ENCODE measurements around the gene ZNF213.

The ZNF213 gene

GRCh38 chr16:3152277-3152990 lies 17.6 kb downstream of the ZNF213 start (continued):
- no peak for TF ChIP-seq ZNF585B (tag by site-specific recombination; IDR thresholded peaks at IDR 0.05)
- peak; percentile 48 for TF ChIP-seq OSR2 (tag by site-specific recombination; IDR thresholded peaks at IDR 0.05)
- TF ChIP-seq ZSCAN30 (tag by site-specific recombination; IDR thresholded peaks at IDR 0.05) = peak; percentile 97
- peak; percentile 64 for TF ChIP-seq PRDM1 (tag by site-specific recombination; IDR thresholded peaks at IDR 0.05)
- peak; percentile 75 for TF ChIP-seq YY1 (tag by site-specific recombination; IDR thresholded peaks at IDR 0.05)
- TF ChIP-seq ZNF629 (tag by site-specific recombination; IDR thresholded peaks at IDR 0.05) = peak; percentile 89
- peak; percentile 82 for TF ChIP-seq ZNF394 (tag by site-specific recombination; IDR thresholded peaks at IDR 0.05; ENCODE audit: borderline replicate concordance)
- TF ChIP-seq BCL11A (tag by site-specific recombination; IDR thresholded peaks at IDR 0.05; ENCODE audit: low read depth) = peak; percentile 94
- TF ChIP-seq ATF2 (tag by site-specific recombination; IDR thresholded peaks at IDR 0.05; ENCODE audit: low read depth) = no peak
- peak; percentile 67 for TF ChIP-seq GLIS2 (tag by site-specific recombination; IDR thresholded peaks at IDR 0.05)
- TF ChIP-seq ZNF692 (tag by site-specific recombination; IDR thresholded peaks at IDR 0.05) = peak; percentile 89
- TF ChIP-seq ZBTB49 (tag by site-specific recombination; IDR thresholded peaks at IDR 0.05; ENCODE audit: low read depth) = no peak
- TF ChIP-seq FEZF1 (tag by site-specific recombination; IDR thresholded peaks at IDR 0.05) = 0 out of 2 replicates have a peak, but pooled peaks have one; percentile 9
- TF ChIP-seq ZNF292 (tag by site-specific recombination; IDR thresholded peaks at IDR 0.05; ENCODE audit: borderline replicate concordance, low read depth) = no peak
- TF ChIP-seq ZSCAN5A (tag by site-specific recombination; IDR thresholded peaks at IDR 0.05) = 0 out of 2 replicates have a peak, but pooled peaks have one; percentile 40
- no peak for TF ChIP-seq ZNF354C (tag by site-specific recombination; IDR thresholded peaks at IDR 0.05; ENCODE audit: borderline replicate concordance, low read depth)
- peak; percentile 82; the same call in 1 of the 2 replicates for TF ChIP-seq KLF7 (tag by site-specific recombination; IDR thresholded peaks at IDR 0.05; ENCODE audit: borderline replicate concordance)
- peak; percentile 53; the same call in 1 of the 2 replicates for TF ChIP-seq ZBTB21 (tag by site-specific recombination; IDR thresholded peaks at IDR 0.05)
- peak; percentile 68; the same call in 1 of the 2 replicates for TF ChIP-seq TSHZ1 (tag by site-specific recombination; IDR thresholded peaks at IDR 0.05; ENCODE audit: borderline replicate concordance)
- TF ChIP-seq PRDM4 (tag by site-specific recombination; IDR thresholded peaks at IDR 0.05) = peak; percentile 54
- peak; percentile 95 for TF ChIP-seq ZNF2 (tag by site-specific recombination; IDR thresholded peaks at IDR 0.05)
- peak; percentile 52; the same call in 1 of the 2 replicates for TF ChIP-seq ZSCAN16 (tag by site-specific recombination; IDR thresholded peaks at IDR 0.05)
- TF ChIP-seq SALL2 (tag by site-specific recombination; IDR thresholded peaks at IDR 0.05; ENCODE audit: borderline replicate concordance) = no peak
- TF ChIP-seq ZNF624 (tag by site-specific recombination; IDR thresholded peaks at IDR 0.05) = no peak
- TF ChIP-seq ZNF48 (tag by site-specific recombination; IDR thresholded peaks at IDR 0.05) = no peak
- no peak for TF ChIP-seq ZNF555 (tag by site-specific recombination; conservative IDR thresholded peaks at IDR 0.05)

Data from HEK293 (cell line).